IPS DF 6.9 (cell line): ENCODE measurements around the gene TMIGD3.
A peak's percentile ranks its signal among the peaks of the same experiment; 100 is the strongest.

Experiments
- DNase-seq: peaks from one replicate; pipeline ENCODE4 v3.0.0-alpha.2; 2013; ENCODE audit warnings: low read depth, low spot score
- H3K27ac ChIP-seq: one replicate; pipeline ENCODE4 v1.5.1; 2013; ENCODE audit warnings: low read length, control low read depth
- H3K27me3 ChIP-seq: 2 replicates; pipeline ENCODE4 v1.6.1; 2013; ENCODE audit warnings: mild to moderate bottlenecking, low read length; ENCODE audit not compliant: control insufficient read depth, insufficient read depth
- H3K36me3 ChIP-seq: 2 replicates; pipeline ENCODE4 v1.6.1; 2013; ENCODE audit warnings: low read length; ENCODE audit not compliant: control insufficient read depth, insufficient read depth
- H3K4me1 ChIP-seq: 2 replicates; pipeline ENCODE4 v1.6.1; 2013; ENCODE audit warnings: low read length; ENCODE audit not compliant: control insufficient read depth, insufficient read depth
- H3K4me3 ChIP-seq: 2 replicates; pipeline ENCODE4 v1.5.1; 2013; ENCODE audit warnings: mild to moderate bottlenecking, low read length
- H3K9me3 ChIP-seq: 2 replicates; pipeline ENCODE4 v1.6.1; 2013; ENCODE audit warnings: low read length, inconsistent platforms; ENCODE audit not compliant: control insufficient read depth, insufficient read depth
- WGBS: extraction: QIAGEN DNeasy Blood & Tissue Kit; methylation state at CpG from one replicate; pipeline ENCODE4 v1.1.7; 2013; ENCODE audit warnings: mixed read lengths, missing lambda C conversion rate; ENCODE audit not compliant: insufficient read length, insufficient coverage; 5-methylcytosine and 5-hydroxymethylcytosine counted together

The TMIGD3 gene

DNA sequence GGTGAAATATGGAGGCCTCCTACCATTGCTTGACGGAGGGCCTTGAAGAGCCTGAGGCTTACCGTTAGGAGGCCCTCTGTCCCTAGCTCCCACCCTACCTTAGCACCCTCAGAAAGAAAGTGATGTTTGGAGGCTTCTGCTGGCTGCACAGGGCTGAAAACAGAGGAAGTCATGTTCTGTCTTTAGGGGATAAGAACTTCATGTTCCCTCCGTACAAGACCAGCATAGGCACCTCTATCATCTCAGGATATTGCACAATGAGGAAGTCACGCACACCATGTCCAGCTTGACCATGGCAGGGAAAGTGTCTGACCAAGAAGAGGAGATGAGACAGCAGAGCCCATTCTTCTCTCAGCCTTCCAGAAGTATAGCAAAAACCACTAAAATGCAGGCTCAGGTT is 13.8 kb downstream of the TMIGD3 start:
- WGBS = no CpG with 5 or more reads among the region's 4 CpGs
- DNase-seq = no peak
- peaks cover 2% of the 10 kb centered on the region; the same call in 1 of the 2 replicates for H3K4me1 ChIP-seq

DNA sequence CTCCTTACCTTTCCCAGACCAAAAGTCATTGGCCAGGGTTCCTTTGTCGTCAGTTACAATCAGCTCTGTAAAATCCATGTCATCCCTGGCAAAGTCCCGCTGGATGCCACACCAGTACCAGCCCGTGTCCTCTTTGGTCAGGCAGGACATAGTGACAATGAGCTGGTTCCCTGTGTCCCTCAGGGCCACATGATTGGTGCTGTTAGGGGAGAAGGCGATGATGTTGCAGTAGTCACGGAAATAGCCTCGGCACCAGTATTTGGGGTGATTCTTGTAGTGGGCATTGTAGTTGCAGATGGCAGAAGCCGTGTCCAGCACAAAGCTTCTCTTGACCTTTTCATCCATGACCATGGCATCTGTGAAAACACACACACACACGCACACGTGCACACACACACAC is 14.8 kb downstream of the TMIGD3 start:
- WGBS = no CpG with 5 or more reads among the region's 9 CpGs
- DNase-seq = no peak
- peaks cover 2% of the 10 kb centered on the region; the same call in 1 of the 2 replicates for H3K4me1 ChIP-seq
- H3K9me3 ChIP-seq = no peaks in the 10 kb centered on the region
- H3K27ac ChIP-seq = no peak overlapping the region
- no peaks in the 10 kb centered on the region for H3K27me3 ChIP-seq
- no peaks in the 10 kb centered on the region for H3K36me3 ChIP-seq
- H3K4me3 ChIP-seq = no peak overlapping the region

More for the DNA sequence above, 13.8 kb downstream of the TMIGD3 start:
- H3K9me3 ChIP-seq = no peaks in the 10 kb centered on the region
- H3K27ac ChIP-seq = no peak overlapping the region
- H3K27me3 ChIP-seq = no peaks in the 10 kb centered on the region
- no peaks in the 10 kb centered on the region for H3K36me3 ChIP-seq
- no peak overlapping the region for H3K4me3 ChIP-seq

DNA sequence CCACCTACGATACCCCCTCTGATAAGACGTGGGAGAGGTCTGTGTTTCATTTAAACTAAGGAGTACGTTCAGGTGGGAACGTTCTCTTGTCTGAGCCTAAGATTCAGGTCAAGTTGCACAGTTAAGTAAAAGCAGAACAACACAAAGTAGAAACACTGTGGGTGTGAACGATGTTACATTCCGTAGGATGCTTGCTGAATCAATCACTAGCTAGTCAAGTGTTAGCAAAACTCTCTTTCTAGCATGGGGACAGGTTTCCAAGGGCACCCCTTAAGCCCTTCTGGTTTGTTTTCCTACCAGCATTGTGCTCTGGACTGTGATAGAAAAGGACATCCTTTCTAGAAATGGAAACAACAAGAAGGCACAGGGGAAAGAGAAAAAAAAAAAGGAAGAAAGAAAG is 16.3 kb downstream of the TMIGD3 start:
- no CpG with 5 or more reads among the region's 6 CpGs for WGBS
- H3K27ac ChIP-seq = no peak overlapping the region
- no peaks in the 10 kb centered on the region for H3K27me3 ChIP-seq
- no peaks in the 10 kb centered on the region for H3K9me3 ChIP-seq
- H3K4me3 ChIP-seq = no peak overlapping the region
- no peaks in the 10 kb centered on the region for H3K36me3 ChIP-seq
- H3K4me1 ChIP-seq = no peaks in the 10 kb centered on the region
- no peak for DNase-seq

DNA sequence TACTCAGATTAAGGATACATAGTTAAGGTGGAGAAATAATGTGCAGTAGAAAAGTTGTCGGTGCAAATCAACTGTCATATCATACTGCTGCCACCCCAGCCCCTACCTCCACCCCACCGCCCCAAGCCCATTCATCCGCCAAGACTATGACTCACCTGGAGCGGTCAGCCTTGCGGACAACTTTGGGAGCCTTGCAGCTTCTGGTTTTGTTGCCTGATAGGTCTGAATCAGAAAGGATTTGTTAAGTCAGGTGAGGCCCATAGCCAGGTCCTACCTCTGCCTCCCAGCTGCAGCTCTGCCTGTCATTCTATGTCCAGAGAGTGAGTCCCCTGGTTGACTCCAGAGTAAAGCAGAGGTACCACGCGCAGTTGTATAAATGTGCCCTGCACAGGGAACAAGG is 17.0 kb downstream of the TMIGD3 start:
- Histone ChIP-seq H3K4me1 (no peaks in the 10 kb centered on the region), H3K27ac (no peak overlapping the region), H3K4me3 (no peak overlapping the region), H3K27me3 (no peaks in the 10 kb centered on the region), H3K36me3 (no peaks in the 10 kb centered on the region), H3K9me3 (no peaks in the 10 kb centered on the region)
- DNase-seq = no peak
- no CpG with 5 or more reads among the region's 7 CpGs for WGBS

DNA sequence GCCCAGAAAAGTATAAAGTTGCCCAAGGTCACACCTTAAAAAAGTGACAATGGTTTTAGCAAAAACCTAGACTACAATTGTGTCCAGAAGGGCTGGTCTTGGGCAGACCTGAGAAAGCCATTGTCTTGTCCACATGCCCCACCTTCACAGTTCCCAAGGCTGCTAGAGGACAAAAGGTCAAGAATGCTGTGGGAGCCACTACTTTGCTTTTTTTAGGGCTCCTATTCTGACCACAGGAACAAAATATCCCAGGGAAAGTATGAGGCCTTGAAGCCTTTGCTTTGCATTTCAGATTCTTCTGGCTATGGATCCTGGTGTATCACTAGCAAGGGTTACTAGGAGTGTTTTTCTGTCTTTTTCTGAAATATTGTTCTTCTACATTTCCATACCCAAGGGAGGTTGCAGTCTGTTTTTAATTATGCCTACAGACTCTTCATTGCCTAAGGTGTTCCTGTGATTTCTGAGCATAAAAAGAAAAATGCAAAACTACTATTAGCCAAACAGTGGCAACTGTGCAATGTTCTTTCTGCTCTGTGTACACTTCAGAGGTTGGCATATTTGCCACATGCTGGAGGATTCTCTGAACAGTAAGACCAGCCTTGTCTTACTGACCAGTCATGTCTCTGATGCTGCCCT is 18.9 kb downstream of the TMIGD3 start:
- H3K36me3 ChIP-seq = no peaks in the 10 kb centered on the region
- no peaks in the 10 kb centered on the region for H3K9me3 ChIP-seq
- H3K4me3 ChIP-seq = no peak overlapping the region
- no peak for DNase-seq
- H3K27ac ChIP-seq = no peak overlapping the region
- H3K4me1 ChIP-seq = no peaks in the 10 kb centered on the region
- no peaks in the 10 kb centered on the region for H3K27me3 ChIP-seq

DNA sequence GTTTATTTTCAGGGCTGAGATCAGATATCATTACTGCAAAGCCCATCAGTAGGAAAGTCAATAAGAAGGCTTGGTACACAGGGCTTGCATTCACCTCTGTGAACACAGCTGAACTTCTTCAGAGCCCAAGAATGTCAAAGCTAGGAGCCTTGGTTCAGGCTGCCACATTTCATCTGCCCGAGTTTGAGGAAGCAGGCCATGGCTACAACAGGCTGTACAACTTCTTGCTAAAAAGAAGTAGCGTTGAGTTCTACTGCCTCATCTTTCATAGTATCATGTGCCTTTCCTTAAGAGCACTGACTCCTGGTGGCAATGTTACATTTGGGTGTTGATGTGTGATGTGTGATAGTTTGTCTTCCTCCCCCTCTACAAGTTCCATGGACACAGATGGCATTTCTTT is 19.6 kb downstream of the TMIGD3 start:
- Histone ChIP-seq H3K27me3 (no peaks in the 10 kb centered on the region), H3K4me1 (no peaks in the 10 kb centered on the region), H3K4me3 (no peak overlapping the region), H3K36me3 (no peaks in the 10 kb centered on the region), H3K9me3 (no peaks in the 10 kb centered on the region), H3K27ac (no peak overlapping the region)
- DNase-seq = no peak
- WGBS = no CpG with 5 or more reads among the region's 2 CpGs

DNA sequence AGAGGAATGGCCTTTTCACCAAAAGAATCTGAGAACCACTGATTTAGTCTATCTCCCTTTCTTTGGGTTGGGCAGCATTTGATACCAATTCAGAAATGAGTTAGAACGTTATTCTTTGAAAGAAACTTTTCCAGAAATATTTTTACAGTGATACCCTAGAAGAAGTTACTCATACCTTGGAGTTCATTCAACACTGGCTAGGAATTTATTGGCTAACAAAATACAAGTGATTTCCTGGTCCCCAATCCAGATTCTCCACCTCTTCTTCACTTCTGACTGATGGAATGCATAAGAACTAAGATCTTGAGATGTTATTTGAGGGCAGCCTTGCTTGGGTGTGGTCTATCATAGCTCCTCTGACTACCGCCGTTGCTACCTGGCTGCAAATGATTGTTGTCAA is 20.3 kb downstream of the TMIGD3 start:
- H3K4me1 ChIP-seq = no peaks in the 10 kb centered on the region
- no peak for DNase-seq
- H3K9me3 ChIP-seq = no peaks in the 10 kb centered on the region
- no peaks in the 10 kb centered on the region for H3K36me3 ChIP-seq
- no peaks in the 10 kb centered on the region for H3K27me3 ChIP-seq
- H3K4me3 ChIP-seq = no peak overlapping the region
- WGBS = no CpG with 5 or more reads among the region's 3 CpGs
- no peak overlapping the region for H3K27ac ChIP-seq

DNA sequence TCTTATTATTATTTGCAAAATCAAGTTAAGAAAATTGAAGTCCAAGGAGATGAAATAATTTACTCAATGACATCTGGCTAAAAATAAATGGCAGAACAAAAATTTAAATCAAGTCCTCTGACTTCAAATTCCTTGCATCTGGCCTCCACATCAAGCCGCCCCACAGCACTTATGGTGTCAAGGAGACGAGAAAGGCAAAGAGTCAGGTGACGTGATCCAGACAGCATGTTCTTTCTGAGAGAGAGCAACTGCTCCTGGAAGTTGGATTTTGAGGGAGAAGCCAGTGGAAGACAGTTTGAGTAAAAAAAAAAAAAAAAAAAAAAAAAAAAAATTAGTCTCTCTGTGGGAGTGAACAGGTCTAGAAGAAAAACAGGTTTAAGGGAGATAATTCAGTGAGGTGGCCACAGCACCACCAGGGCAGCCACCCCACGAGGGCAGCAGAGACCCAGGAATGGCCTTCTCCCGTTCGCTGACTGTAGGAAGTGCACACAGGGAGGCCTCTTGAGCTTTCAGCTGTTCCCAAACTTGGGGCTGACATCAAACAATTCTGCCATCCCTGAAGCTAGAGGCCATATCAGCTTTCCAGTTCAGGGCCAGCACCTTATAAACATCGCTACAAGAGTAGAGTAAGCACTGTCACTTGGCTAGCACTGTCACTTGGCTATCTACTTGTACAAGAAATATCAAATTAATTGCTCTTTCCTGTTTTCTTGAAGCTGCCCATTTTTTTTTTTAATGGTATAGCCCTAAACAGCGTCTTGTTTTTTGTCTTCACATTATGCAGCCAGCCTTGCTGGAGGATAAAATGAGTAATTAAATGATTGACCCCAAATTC is 21.8 kb downstream of the TMIGD3 start:
- Histone ChIP-seq H3K27ac (no peak overlapping the region), H3K9me3 (no peaks in the 10 kb centered on the region), H3K36me3 (no peaks in the 10 kb centered on the region), H3K27me3 (no peaks in the 10 kb centered on the region), H3K4me3 (no peak overlapping the region), H3K4me1 (no peaks in the 10 kb centered on the region)
- peak; percentile 39 for DNase-seq
- no CpG with 5 or more reads among the region's 8 CpGs for WGBS

DNA sequence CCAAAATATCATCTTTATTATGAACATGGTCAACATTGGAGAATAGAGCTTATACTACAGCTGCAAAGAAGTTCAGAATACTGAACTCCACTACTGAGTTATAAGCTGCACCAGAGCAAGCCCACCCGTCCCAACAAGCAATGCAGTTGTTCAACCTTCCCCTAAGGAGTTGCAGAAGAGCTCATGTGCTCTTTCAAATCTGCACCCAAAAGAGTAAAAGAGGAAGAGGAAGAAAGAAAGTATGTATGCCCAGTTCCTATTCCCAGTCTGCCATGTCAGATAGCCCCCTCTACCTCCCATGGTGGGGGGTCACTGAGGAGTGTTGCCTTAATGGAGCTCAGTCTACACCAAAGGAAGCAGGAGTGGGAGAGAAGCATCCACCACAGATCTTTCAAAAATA is 22.8 kb downstream of the TMIGD3 start:
- no peak overlapping the region for H3K4me3 ChIP-seq
- DNase-seq = no peak
- no peak overlapping the region for H3K27ac ChIP-seq
- no peaks in the 10 kb centered on the region for H3K36me3 ChIP-seq
- H3K9me3 ChIP-seq = no peaks in the 10 kb centered on the region
- H3K4me1 ChIP-seq = no peaks in the 10 kb centered on the region
- no CpG with 5 or more reads among the region's 1 CpG for WGBS
- no peaks in the 10 kb centered on the region for H3K27me3 ChIP-seq

DNA sequence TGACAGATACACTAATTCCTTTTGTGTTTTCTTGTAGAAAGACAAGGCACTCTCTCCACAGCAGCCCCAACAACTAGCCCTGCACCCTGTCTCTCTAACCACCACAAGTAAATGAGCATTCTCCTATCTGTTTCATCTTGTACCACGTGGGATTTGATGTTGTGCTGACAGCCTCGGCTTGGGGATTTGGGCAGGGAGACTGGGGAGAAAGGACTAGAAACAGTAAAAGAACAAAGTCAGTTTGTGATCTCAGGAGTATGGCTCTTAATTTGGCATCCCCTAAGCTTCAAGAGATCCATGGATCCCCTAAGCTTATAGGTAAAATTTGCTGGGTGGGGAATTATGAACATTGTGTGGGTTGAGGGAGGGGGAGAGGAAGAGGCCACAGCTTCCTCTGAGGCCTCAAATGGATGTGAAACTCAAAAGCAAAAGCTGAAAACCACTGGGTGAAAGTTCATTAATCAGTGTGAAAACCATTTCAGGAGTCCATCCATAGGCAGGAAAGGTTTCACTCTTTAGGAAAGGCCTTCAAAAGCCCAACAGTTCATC is 26.6 kb downstream of the TMIGD3 start:
- H3K9me3 ChIP-seq = no peaks in the 10 kb centered on the region
- no peak overlapping the region for H3K4me3 ChIP-seq
- H3K27ac ChIP-seq = no peak overlapping the region
- WGBS = no CpG with 5 or more reads among the region's 2 CpGs
- no peak for DNase-seq
- no peaks in the 10 kb centered on the region for H3K27me3 ChIP-seq
- H3K36me3 ChIP-seq = no peaks in the 10 kb centered on the region
- H3K4me1 ChIP-seq = no peaks in the 10 kb centered on the region
